Upper lobe of left lung (tissue), 4 donors: Measurements from ENCODE around the gene TEX55.
"Not testable (repeated sequence)": the region's sequence is repeated elsewhere in the genome, so short reads cannot be mapped to it uniquely, and the experiment has no call there.

Experiments
- EP300 ChIP-seq, 4 donors: sonication (generic); formaldehyde crosslinking; IDR thresholded peaks; one replicate each; pipeline ENCODE4 v1.5.1; 2017; ENCODE audit warnings: antibody characterized with exemption in 4 of 4, control low read depth in 2 of 4
- POLR2A ChIP-seq, 4 donors: fragments of 450-650 bp; IDR thresholded peaks; one replicate each; pipeline ENCODE4 v1.5.1; 2016 to 2017; ENCODE audit warnings: antibody characterized with exemption in 4 of 4, mild to moderate bottlenecking in 2 of 4
- POLR2AphosphoS5 ChIP-seq, 2 donors: sonication (generic); formaldehyde crosslinking; IDR thresholded peaks; one replicate each; pipeline ENCODE4 v1.5.1; 2017; ENCODE audit warnings: antibody characterized with exemption in 2 of 2
- TF ChIP-seq, protein P1 (sequence below), 6 experiments: fragments of 450-650 bp in 4 of 6; fragments of 200-600 bp in 2 of 6; sonication (generic) in 2 of 6; IDR thresholded peaks; one replicate each; pipeline ENCODE4 v1.5.1; 2016 to 2019; ENCODE audit warnings: antibody characterized with exemption in 6 of 6

GRCh38 chr3:119132291-119132690 is 13.7 kb upstream of the TEX55 start:
- TF ChIP-seq, protein P1, sequence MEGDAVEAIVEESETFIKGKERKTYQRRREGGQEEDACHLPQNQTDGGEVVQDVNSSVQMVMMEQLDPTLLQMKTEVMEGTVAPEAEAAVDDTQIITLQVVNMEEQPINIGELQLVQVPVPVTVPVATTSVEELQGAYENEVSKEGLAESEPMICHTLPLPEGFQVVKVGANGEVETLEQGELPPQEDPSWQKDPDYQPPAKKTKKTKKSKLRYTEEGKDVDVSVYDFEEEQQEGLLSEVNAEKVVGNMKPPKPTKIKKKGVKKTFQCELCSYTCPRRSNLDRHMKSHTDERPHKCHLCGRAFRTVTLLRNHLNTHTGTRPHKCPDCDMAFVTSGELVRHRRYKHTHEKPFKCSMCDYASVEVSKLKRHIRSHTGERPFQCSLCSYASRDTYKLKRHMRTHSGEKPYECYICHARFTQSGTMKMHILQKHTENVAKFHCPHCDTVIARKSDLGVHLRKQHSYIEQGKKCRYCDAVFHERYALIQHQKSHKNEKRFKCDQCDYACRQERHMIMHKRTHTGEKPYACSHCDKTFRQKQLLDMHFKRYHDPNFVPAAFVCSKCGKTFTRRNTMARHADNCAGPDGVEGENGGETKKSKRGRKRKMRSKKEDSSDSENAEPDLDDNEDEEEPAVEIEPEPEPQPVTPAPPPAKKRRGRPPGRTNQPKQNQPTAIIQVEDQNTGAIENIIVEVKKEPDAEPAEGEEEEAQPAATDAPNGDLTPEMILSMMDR (IDR thresholded peaks at IDR 0.05), result not testable (repeated sequence)
- TF ChIP-seq EP300, POLR2AphosphoS5, POLR2A (IDR thresholded peaks at IDR 0.05): not testable (repeated sequence)
